Fibroblast of lung (primary cell): ENCODE measurements around the gene PLEKHG1. TPM values are rescaled to one million over a fixed set of nuclear protein-coding genes. Genes with fewer than 3 reads are reported as not detected.

Experiments
- DNase-seq, 2 donors: peaks; one replicate each; pipeline versions ENCODE4 v3.0.0 to v3.0.0-alpha.2; 2010; ENCODE audit warnings: low read depth in 2 of 2
- H2AFZ ChIP-seq: 2 replicates; pipeline ENCODE4 v1.5.1; 2012; ENCODE audit warnings: low read length, control low read depth, inconsistent platforms
- H3K27ac ChIP-seq: 2 replicates; pipeline ENCODE4 v1.5.1; 2011; ENCODE audit warnings: low read length, control low read depth; ENCODE audit not compliant: insufficient read depth
- H3K27me3 ChIP-seq: 2 replicates; pipeline ENCODE4 v1.5.1; 2011; ENCODE audit warnings: mild to moderate bottlenecking, low read length; ENCODE audit not compliant: control insufficient read depth, insufficient read depth
- H3K36me3 ChIP-seq: 2 replicates; pipeline ENCODE4 v1.5.1; 2011; ENCODE audit warnings: low read length; ENCODE audit not compliant: control insufficient read depth, insufficient read depth
- H3K4me1 ChIP-seq: 2 replicates; pipeline ENCODE4 v1.5.1; 2011; ENCODE audit warnings: low read length; ENCODE audit not compliant: control insufficient read depth, insufficient read depth; ENCODE audit errors: extremely low read depth
- H3K4me2 ChIP-seq: 2 replicates; pipeline ENCODE4 v1.5.1; 2011; ENCODE audit warnings: low read length, control low read depth; ENCODE audit not compliant: insufficient read depth; ENCODE audit errors: extremely low read depth
- H3K4me3 ChIP-seq, 4 experiments: fragments of 200-600 bp in 1 of 4; sonication (generic) in 1 of 4; replicated peaks in 1 of 4; 2 replicates each; pipeline ENCODE4 v1.5.1; 2011 to 2016; ENCODE audit warnings: low read length in 4 of 4, low read depth in 3 of 4, mild to moderate bottlenecking in 3 of 4, control low read depth in 2 of 4, inconsistent platforms in 1 of 4, mixed read lengths in 1 of 4; ENCODE audit not compliant: insufficient read depth in 1 of 4; ENCODE audit errors: control extremely low read depth in 1 of 4
- H3K79me2 ChIP-seq: 2 replicates; pipeline ENCODE4 v1.5.1; 2012; ENCODE audit warnings: mild to moderate bottlenecking, low read length, inconsistent platforms; ENCODE audit not compliant: control insufficient read depth, insufficient read depth
- H3K9ac ChIP-seq: 2 replicates; pipeline ENCODE4 v1.5.1; 2011; ENCODE audit warnings: mild to moderate bottlenecking, low read length, control low read depth; ENCODE audit not compliant: insufficient read depth
- H3K9me3 ChIP-seq: 2 replicates; pipeline ENCODE4 v1.5.1; 2012; ENCODE audit warnings: low read depth, low read length; ENCODE audit not compliant: control insufficient read depth, insufficient read depth
- H4K20me1 ChIP-seq: 2 replicates; pipeline ENCODE4 v1.5.1; 2011; ENCODE audit warnings: low read length; ENCODE audit not compliant: control insufficient read depth, insufficient read depth; ENCODE audit errors: extremely low read depth
- CTCF ChIP-seq, 2 donors: IDR thresholded peaks in 1 of 2; conservative IDR thresholded peaks in 1 of 2; 1 replicate in 1 of 2; 2 replicates in 1 of 2; pipeline ENCODE4 v1.5.1; 2011 to 2012; ENCODE audit warnings: low read length in 2 of 2, control low read depth in 1 of 2, inconsistent platforms in 1 of 2, low read depth in 1 of 2, mild to moderate bottlenecking in 1 of 2
- EZH2 ChIP-seq: IDR thresholded peaks from 2 replicates; pipeline ENCODE4 v1.5.1; 2012; ENCODE audit warnings: low read length, control low read depth, mild to moderate bottlenecking; ENCODE audit errors: missing control alignments
- polyA plus RNA-seq, 2 donors: library from polyadenylated mRNA; depleted of rRNA in 1 of 2; stranded (reverse) in 1 of 2; unstranded in 1 of 2; fragments of >200 nt; gene quantifications; 2 replicates each; pipeline ENCODE4 v1.2.1, GENCODE V29; 2011 to 2012; ENCODE audit warnings: missing spikeins in 1 of 2
- total RNA-seq: library from RNA; depleted of rRNA; stranded (reverse); fragments of >200 nt; gene quantifications from 2 replicates; pipeline ENCODE4 v1.2.1, GENCODE V29; 2014

Gene PLEKHG1
- total and polyA plus RNA-seq, 2 donors (not counting 1 experiment from before 2014, with no cell fraction given) = 0.30 to 12.7 TPM

DNA sequence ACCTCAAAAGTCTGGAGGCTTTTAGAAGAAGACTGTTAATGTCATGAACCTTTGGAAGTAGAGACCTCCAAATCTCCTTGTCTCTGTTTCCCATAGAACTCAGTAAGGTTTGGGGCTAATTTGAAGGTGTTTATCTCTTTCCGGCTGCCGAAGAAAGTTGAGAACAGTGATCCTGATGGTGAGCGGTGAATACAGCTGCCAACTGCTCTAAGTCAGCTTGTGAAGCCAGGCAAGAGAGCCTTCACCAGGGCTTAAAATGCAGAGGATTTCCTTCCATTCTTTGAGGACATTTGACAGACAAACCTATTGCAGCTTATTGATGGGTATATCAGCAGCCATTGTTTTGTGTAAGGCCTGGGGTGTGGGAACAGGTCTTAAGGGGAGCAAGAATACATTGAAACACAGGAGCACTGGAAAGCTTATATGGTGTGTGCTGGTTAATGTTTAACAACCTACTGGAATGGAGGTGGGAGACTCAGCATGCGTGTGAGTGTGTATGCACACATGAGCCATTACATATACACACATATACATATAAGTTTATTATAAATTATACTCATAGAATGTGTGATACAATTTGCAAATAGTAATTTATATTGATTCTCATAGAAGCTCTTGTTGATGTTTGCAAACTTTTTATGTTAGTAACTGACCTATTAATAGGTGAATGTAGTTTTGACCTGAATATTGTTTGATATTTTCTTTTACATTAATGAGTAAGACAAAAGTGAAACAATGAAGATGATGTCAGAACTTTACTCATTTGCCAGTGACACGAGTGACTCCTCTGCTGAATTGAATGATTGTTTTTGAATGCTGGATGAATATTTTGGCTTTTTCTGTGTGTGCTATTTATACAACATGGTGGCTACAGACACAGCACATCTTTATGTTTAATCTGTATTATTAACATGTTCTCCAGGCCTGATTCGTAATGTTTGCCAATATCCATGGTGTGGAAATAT, 18.1 kb downstream of the PLEKHG1 start:
- no peaks in the 10 kb centered on the region for H3K4me1 ChIP-seq
- H3K9ac ChIP-seq = no peak overlapping the region
- no peak overlapping the region for H3K27ac ChIP-seq
- H4K20me1 ChIP-seq = no peaks in the 10 kb centered on the region
- TF ChIP-seq CTCF (conservative IDR thresholded peaks at IDR 0.05 in 1 of 2, IDR thresholded peaks at IDR 0.05 in 1 of 2; ENCODE audit: low read depth in 1 of 2, low read length in 2 of 2) = no peak
- TF ChIP-seq EZH2 = no peak
- no peak overlapping the region for H3K4me2 ChIP-seq
- H3K9me3 ChIP-seq = no peaks in the 10 kb centered on the region
- no peak overlapping the region for H3K4me3 ChIP-seq
- no peaks in the 10 kb centered on the region for H3K27me3 ChIP-seq
- no peak overlapping the region for H2AFZ ChIP-seq
- H3K36me3 ChIP-seq = no peaks in the 10 kb centered on the region
- no peaks in the 10 kb centered on the region for H3K79me2 ChIP-seq
- DNase-seq = no peak

DNA sequence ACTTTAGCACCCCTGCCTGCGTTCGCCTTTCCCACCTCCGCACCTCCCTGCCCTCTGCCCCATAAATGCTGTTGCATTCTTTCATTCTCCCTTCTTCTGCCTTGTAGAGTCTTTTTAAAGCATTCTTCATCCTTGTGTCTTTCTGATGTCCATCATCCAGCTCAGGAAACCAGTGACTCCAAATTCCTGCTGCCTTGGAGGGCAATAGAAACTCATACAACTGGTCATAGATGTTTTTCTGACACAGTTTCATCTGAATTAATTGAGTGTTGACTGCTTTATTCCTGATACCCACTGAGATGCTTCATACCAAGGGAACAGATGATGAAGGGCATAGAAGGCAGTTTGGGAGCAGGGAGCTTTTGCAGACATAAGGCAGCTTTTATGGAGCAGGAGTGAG, 19.6 kb downstream of the PLEKHG1 start:
- DNase-seq = no peak
- Histone ChIP-seq H2AFZ (no peak overlapping the region), H3K27ac (no peak overlapping the region)

More for the DNA sequence above, 19.6 kb downstream of the PLEKHG1 start:
- no peaks in the 10 kb centered on the region for H4K20me1 ChIP-seq
- no peaks in the 10 kb centered on the region for H3K9me3 ChIP-seq
- H3K79me2 ChIP-seq = no peaks in the 10 kb centered on the region
- H3K36me3 ChIP-seq = no peaks in the 10 kb centered on the region
- H3K27me3 ChIP-seq = no peaks in the 10 kb centered on the region
- H3K4me1 ChIP-seq = no peaks in the 10 kb centered on the region
- H3K9ac ChIP-seq = no peak overlapping the region
- TF ChIP-seq CTCF (conservative IDR thresholded peaks at IDR 0.05 in 1 of 2, IDR thresholded peaks at IDR 0.05 in 1 of 2; ENCODE audit: low read depth in 1 of 2, low read length in 2 of 2) (no peak), EZH2 (no peak)
- no peak overlapping the region for H3K4me3 ChIP-seq
- H3K4me2 ChIP-seq = no peak overlapping the region
